HepG2 (cell line): Measurements from ENCODE around the gene BRK1. TPM values are rescaled to one million over a fixed set of nuclear protein-coding genes. Genes with fewer than 3 reads are reported as not detected.

Source experiments
- ATM ChIP-seq: fragments of 450-650 bp; IDR thresholded peaks from 2 replicates; pipeline ENCODE4 v1.7.1; 2017; ENCODE audit warnings: mild to moderate bottlenecking, borderline replicate concordance
- CCAR2 ChIP-seq: fragments of 200-400 bp; formaldehyde crosslinking; optimal IDR thresholded peaks from 2 replicates; pipeline ENCODE3; 2018; ENCODE audit warnings: low read depth, mild to moderate bottlenecking, low read length, moderate library complexity
- CENPT ChIP-seq: sonication (generic); formaldehyde crosslinking; IDR thresholded peaks from 2 replicates; pipeline ENCODE4 v1.8.0; 2022; ENCODE audit warnings: low read depth, mild to moderate bottlenecking, moderate library complexity, missing genetic modification reagents
- EZH2 ChIP-seq: conservative IDR thresholded peaks from 2 replicates; pipeline ENCODE4 v1.6.1; 2012; ENCODE audit warnings: mild to moderate bottlenecking, low read depth, low read length, moderate library complexity
- FOXC1 ChIP-seq: sonication (generic); formaldehyde crosslinking; IDR thresholded peaks from 2 replicates; pipeline ENCODE4 v1.8.0; 2022; ENCODE audit warnings: mild to moderate bottlenecking, missing genetic modification reagents, borderline replicate concordance
- FOXO1 ChIP-seq: sonication (generic); formaldehyde crosslinking; IDR thresholded peaks from 2 replicates; pipeline ENCODE4 v1.4.0; 2020; ENCODE audit warnings: missing genetic modification reagents
- HOXA9 ChIP-seq: sonication (generic); formaldehyde crosslinking; IDR thresholded peaks from 2 replicates; pipeline ENCODE4 v1.8.1; 2022; ENCODE audit warnings: missing genetic modification reagents, mild to moderate bottlenecking, moderate library complexity, borderline replicate concordance
- MIER3 ChIP-seq: IDR thresholded peaks from 2 replicates; pipeline ENCODE4 v1.6.1; 2016; ENCODE audit warnings: missing compliant biosample characterization, borderline replicate concordance
- NCOA2 ChIP-seq: sonication (generic); formaldehyde crosslinking; IDR thresholded peaks from 2 replicates; pipeline ENCODE4 v1.8.0; 2022; ENCODE audit warnings: inconsistent platforms
- POLR2AphosphoS5 ChIP-seq: IDR thresholded peaks from 2 replicates; pipeline ENCODE4 v1.6.1; 2012; ENCODE audit warnings: low read depth, low read length
- RFXANK ChIP-seq: IDR thresholded peaks from 2 replicates; pipeline ENCODE4 v1.6.1; 2016
- STAG1 ChIP-seq: sonication (generic); formaldehyde crosslinking; IDR thresholded peaks from 2 replicates; pipeline ENCODE4 v1.4.0; 2020; ENCODE audit warnings: missing genetic modification reagents
- ZC3H4 ChIP-seq: sonication (generic); formaldehyde crosslinking; IDR thresholded peaks from 2 replicates; pipeline ENCODE4 v1.4.0; 2020; ENCODE audit warnings: missing genetic modification reagents, borderline replicate concordance
- ZNF350 ChIP-seq: sonication (generic); formaldehyde crosslinking; IDR thresholded peaks from 2 replicates; pipeline ENCODE4 v1.4.0; 2020; ENCODE audit warnings: mild to moderate bottlenecking, low read depth, missing genetic modification reagents, borderline replicate concordance
- ZNF468 ChIP-seq: sonication (generic); formaldehyde crosslinking; IDR thresholded peaks from 2 replicates; pipeline ENCODE4 v1.8.0; 2022; ENCODE audit warnings: mild to moderate bottlenecking, moderate library complexity, missing genetic modification reagents
- polyA plus RNA-seq, 8 experiments: library from polyadenylated mRNA; depleted of rRNA in 3 of 8; stranded (reverse) in 7 of 8; unstranded in 1 of 8; fragments of >200 nt; fragmentation: Illumina TruSeq in 4 of 8; extraction: Trizol in 4 of 8; gene quantifications; 2 replicates each; pipeline versions ENCODE4 v1.2.1 to v1.2.3, GENCODE V29; 2011 to 2016; ENCODE audit warnings: low read depth in 4 of 8, missing spikeins in 1 of 8, mixed read lengths in 1 of 8; ENCODE audit not compliant: insufficient read depth in 1 of 8
- total RNA-seq, 5 experiments: library from RNA; depleted of rRNA; stranded (reverse); fragments of >200 nt; fragmentation: Illumina TruSeq; extraction: Trizol; gene quantifications; 2 replicates each; pipeline ENCODE4 v1.2.3, GENCODE V29; 2016; ENCODE audit warnings: low read depth in 1 of 5
- TF ChIP-seq, protein P1 (sequence below), 2 experiments: sonication (generic) in 1 of 2; formaldehyde crosslinking in 1 of 2; IDR thresholded peaks; 2 replicates each; pipeline versions ENCODE4 v1.4.0 to v1.6.1; 2018 to 2020; ENCODE audit warnings: missing genetic modification reagents in 2 of 2, borderline replicate concordance in 1 of 2, low read depth in 1 of 2, mild to moderate bottlenecking in 1 of 2, missing biosample characterization in 1 of 2
- TF ChIP-seq, protein P2 (sequence below): sonication (generic); formaldehyde crosslinking; IDR thresholded peaks from 2 replicates; pipeline ENCODE4 v1.4.0; 2020; ENCODE audit warnings: missing genetic modification reagents, mild to moderate bottlenecking, borderline replicate concordance
- TF ChIP-seq, protein P3 (sequence below): sonication (generic); formaldehyde crosslinking; IDR thresholded peaks from 2 replicates; pipeline ENCODE4 v1.9.0; 2021; ENCODE audit warnings: missing genetic modification reagents, borderline replicate concordance
- TF ChIP-seq, protein P4 (sequence below): fragments of 450-650 bp; IDR thresholded peaks from 2 replicates; pipeline ENCODE4 v1.6.1; 2017

Gene BRK1
- total and polyA plus RNA-seq, 2 of the 13 experiments (the other 11 are each of a cell fraction or from before 2014, with no cell fraction given) = 118 to 155 TPM

DNA sequence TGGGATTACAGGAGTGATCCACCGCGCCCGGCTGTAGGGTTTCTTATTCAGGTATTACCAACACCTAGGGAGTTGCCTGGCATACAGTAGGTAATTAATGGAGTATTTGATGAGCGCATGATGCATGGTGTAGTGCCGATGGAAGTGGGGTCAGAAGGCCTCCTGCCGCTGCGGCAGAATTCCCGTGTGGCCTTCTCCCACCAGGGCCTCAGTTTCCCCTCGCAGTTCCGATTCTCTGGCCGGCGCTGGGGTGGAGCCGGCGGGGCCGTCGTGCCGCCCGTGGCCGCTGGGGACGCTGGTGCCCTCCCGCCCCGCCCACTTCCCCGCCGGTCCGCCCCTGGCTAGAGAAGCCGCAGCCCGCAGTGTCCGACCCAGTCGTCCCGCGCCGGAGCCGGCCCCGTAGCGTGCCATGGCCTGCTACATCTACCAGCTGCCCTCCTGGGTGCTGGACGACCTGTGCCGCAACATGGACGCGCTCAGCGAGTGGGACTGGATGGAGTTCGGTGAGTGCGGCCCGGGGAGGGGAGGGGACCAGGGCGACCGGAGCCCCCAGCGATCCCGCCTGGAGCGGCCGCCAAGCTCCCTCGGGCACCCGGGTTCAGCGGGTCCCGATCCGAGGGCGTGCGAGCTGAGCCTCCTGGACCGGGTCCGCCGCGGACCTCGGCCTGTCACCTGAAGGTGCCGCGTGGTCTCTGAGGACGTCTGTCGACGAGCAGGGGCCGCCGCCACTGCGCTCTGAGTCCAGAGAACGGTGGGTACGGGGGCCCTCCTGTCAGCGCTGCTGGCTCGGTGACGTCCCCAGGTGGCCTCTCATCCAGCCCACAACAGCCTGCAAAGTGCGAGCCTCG, 49.3 kb downstream of the BRK1 start, which contains the start of gene IRAK2 (continued):
- TF ChIP-seq, protein P1, sequence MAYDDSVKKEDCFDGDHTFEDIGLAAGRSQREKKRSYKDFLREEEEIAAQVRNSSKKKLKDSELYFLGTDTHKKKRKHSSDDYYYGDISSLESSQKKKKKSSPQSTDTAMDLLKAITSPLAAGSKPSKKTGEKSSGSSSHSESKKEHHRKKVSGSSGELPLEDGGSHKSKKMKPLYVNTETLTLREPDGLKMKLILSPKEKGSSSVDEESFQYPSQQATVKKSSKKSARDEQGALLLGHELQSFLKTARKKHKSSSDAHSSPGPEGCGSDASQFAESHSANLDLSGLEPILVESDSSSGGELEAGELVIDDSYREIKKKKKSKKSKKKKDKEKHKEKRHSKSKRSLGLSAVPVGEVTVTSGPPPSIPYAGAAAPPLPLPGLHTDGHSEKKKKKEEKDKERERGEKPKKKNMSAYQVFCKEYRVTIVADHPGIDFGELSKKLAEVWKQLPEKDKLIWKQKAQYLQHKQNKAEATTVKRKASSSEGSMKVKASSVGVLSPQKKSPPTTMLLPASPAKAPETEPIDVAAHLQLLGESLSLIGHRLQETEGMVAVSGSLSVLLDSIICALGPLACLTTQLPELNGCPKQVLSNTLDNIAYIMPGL (CRISPR knock-in tag; IDR thresholded peaks at IDR 0.05; ENCODE audit: borderline replicate concordance in 1 of 2, low read depth in 1 of 2) = peak; percentile 93 to 98
- TF ChIP-seq, protein P2, sequence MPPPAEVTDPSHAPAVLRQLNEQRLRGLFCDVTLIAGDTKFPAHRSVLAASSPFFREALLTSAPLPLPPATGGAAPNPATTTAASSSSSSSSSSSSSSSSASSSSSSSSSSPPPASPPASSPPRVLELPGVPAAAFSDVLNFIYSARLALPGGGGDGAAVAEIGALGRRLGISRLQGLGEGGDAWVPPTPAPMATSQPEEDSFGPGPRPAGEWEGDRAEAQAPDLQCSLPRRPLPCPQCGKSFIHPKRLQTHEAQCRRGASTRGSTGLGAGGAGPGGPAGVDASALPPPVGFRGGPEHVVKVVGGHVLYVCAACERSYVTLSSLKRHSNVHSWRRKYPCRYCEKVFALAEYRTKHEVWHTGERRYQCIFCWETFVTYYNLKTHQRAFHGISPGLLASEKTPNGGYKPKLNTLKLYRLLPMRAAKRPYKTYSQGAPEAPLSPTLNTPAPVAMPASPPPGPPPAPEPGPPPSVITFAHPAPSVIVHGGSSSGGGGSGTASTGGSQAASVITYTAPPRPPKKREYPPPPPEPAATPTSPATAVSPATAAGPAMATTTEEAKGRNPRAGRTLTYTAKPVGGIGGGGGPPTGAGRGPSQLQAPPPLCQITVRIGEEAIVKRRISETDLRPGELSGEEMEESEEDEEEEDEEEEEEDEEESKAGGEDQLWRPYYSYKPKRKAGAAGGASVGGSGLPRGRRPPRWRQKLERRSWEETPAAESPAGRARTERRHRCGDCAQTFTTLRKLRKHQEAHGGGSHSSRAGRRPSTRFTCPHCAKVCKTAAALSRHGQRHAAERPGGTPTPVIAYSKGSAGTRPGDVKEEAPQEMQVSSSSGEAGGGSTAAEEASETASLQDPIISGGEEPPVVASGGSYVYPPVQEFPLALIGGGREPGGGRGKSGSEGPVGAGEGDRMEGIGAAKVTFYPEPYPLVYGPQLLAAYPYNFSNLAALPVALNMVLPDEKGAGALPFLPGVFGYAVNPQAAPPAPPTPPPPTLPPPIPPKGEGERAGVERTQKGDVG (CRISPR knock-in tag) = no peak
- TF ChIP-seq ATM (no peak), EZH2 (no peak), NCOA2 (CRISPR knock-in tag) (0 out of 2 replicates have a peak, but pooled peaks have one; percentile 12), RFXANK (no peak), CCAR2 (no peak), FOXO1 (0 out of 2 replicates have a peak, but pooled peaks have one; percentile 7), STAG1 (CRISPR knock-in tag) (peak; percentile 52), POLR2AphosphoS5 (peak; percentile 81), HOXA9 (CRISPR knock-in tag) (0 out of 2 replicates have a peak, but pooled peaks have one; percentile 52), ZC3H4 (CRISPR knock-in tag) (no peak), CENPT (CRISPR knock-in tag) (0 out of 2 replicates have a peak, but pooled peaks have one; percentile 38), ZNF350 (CRISPR knock-in tag) (peak; percentile 70; the same call in 1 of the 2 replicates), ZNF468 (peak; percentile 70; the same call in 1 of the 2 replicates), FOXC1 (CRISPR knock-in tag) (no peak; the same call in 1 of the 2 replicates), MIER3 (CRISPR knock-in tag) (no peak)
- TF ChIP-seq, protein P3, sequence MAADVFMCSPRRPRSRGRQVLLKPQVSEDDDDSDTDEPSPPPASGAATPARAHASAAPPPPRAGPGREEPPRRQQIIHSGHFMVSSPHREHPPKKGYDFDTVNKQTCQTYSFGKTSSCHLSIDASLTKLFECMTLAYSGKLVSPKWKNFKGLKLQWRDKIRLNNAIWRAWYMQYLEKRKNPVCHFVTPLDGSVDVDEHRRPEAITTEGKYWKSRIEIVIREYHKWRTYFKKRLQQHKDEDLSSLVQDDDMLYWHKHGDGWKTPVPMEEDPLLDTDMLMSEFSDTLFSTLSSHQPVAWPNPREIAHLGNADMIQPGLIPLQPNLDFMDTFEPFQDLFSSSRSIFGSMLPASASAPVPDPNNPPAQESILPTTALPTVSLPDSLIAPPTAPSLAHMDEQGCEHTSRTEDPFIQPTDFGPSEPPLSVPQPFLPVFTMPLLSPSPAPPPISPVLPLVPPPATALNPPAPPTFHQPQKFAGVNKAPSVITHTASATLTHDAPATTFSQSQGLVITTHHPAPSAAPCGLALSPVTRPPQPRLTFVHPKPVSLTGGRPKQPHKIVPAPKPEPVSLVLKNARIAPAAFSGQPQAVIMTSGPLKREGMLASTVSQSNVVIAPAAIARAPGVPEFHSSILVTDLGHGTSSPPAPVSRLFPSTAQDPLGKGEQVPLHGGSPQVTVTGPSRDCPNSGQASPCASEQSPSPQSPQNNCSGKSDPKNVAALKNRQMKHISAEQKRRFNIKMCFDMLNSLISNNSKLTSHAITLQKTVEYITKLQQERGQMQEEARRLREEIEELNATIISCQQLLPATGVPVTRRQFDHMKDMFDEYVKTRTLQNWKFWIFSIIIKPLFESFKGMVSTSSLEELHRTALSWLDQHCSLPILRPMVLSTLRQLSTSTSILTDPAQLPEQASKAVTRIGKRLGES = no peak
- TF ChIP-seq, protein P4, sequence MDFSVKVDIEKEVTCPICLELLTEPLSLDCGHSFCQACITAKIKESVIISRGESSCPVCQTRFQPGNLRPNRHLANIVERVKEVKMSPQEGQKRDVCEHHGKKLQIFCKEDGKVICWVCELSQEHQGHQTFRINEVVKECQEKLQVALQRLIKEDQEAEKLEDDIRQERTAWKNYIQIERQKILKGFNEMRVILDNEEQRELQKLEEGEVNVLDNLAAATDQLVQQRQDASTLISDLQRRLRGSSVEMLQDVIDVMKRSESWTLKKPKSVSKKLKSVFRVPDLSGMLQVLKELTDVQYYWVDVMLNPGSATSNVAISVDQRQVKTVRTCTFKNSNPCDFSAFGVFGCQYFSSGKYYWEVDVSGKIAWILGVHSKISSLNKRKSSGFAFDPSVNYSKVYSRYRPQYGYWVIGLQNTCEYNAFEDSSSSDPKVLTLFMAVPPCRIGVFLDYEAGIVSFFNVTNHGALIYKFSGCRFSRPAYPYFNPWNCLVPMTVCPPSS = no peak
